IPS DF 4.7 (cell line): ENCODE measurements around the gene TENT4A.

Experiments
- DNase-seq: peaks from one replicate; pipeline ENCODE4 v3.0.0-alpha.2; 2013; ENCODE audit warnings: low spot score; ENCODE audit errors: extremely low read depth

The TENT4A gene

GRCh38 chr5:6731465-6732237 lies 18.4 kb downstream of the TENT4A start:
- no peak for DNase-seq

GRCh38 chr5:6732634-6733410 lies 19.6 kb downstream of the TENT4A start:
- no peak for DNase-seq

- DNase-seq = no peak
These were observed 20.4 kb downstream of the TENT4A start for GRCh38 chr5:6733411-6734242.

- no peak for DNase-seq
These were observed 21.0 kb downstream of the TENT4A start for GRCh38 chr5:6734243-6734700.

- DNase-seq = no peak
These were observed 21.5 kb downstream of the TENT4A start for GRCh38 chr5:6734781-6735180.

- DNase-seq = no peak
These were observed 22.9 kb downstream of the TENT4A start for GRCh38 chr5:6736106-6736505.

- DNase-seq = no peak
These were observed 23.4 kb downstream of the TENT4A start for GRCh38 chr5:6736524-6737042.

- DNase-seq = no peak
These were observed 24.1 kb downstream of the TENT4A start for GRCh38 chr5:6737043-6737941.

GRCh38 chr5:6739603-6740002 lies 26.4 kb downstream of the TENT4A start:
- DNase-seq = no peak

GRCh38 chr5:6740586-6741150 lies 27.4 kb downstream of the TENT4A start:
- DNase-seq = no peak

GRCh38 chr5:6742081-6742758 lies 29.0 kb downstream of the TENT4A start:
- no peak for DNase-seq

- no peak for DNase-seq
These were observed 29.9 kb downstream of the TENT4A start for GRCh38 chr5:6743161-6743560.

GRCh38 chr5:6744841-6745705 lies 31.8 kb downstream of the TENT4A start:
- no peak for DNase-seq

GRCh38 chr5:6745706-6746222 lies 32.5 kb downstream of the TENT4A start:
- DNase-seq = no peak

- no peak for DNase-seq
These were observed 33.0 kb downstream of the TENT4A start for GRCh38 chr5:6746244-6746643.

GRCh38 chr5:6747103-6747502 lies 33.9 kb downstream of the TENT4A start:
- DNase-seq = no peak

GRCh38 chr5:6748142-6748541 lies 34.9 kb downstream of the TENT4A start:
- DNase-seq = no peak

- DNase-seq = no peak
These were observed 35.9 kb downstream of the TENT4A start for GRCh38 chr5:6749026-6749716.
